HG02678 (cell line): ENCODE results near the gene CCDC3.

Experiments used
- ATAC-seq: cut with Tn5 transposase; IDR thresholded peaks from one replicate; pipeline ENCODE4 v1.9.1; 2021; ENCODE audit warnings: mild to moderate bottlenecking, moderate library complexity; ENCODE audit not compliant: unreplicated experiment

The CCDC3 gene

GRCh38 chr10:12965571-12965970 is 35.9 kb downstream of the CCDC3 start:
- no peak for ATAC-seq

- ATAC-seq, result no peak
These were observed 39.0 kb downstream of the CCDC3 start for GRCh38 chr10:12962556-12962955.

- ATAC-seq, result no peak
These were observed 39.9 kb downstream of the CCDC3 start for GRCh38 chr10:12961416-12962205.

GRCh38 chr10:12960941-12961340 is 40.6 kb downstream of the CCDC3 start:
- no peak for ATAC-seq

- no peak for ATAC-seq
These were observed 41.1 kb downstream of the CCDC3 start for GRCh38 chr10:12960334-12960898.

- ATAC-seq, result no peak
These were observed 42.9 kb downstream of the CCDC3 start for GRCh38 chr10:12958546-12959110.

- ATAC-seq, result no peak
These were observed 44.4 kb downstream of the CCDC3 start for GRCh38 chr10:12957081-12957480.

- no peak for ATAC-seq
These were observed 46.6 kb downstream of the CCDC3 start for GRCh38 chr10:12954866-12955265.

- ATAC-seq, result no peak
These were observed 50.9 kb downstream of the CCDC3 start for GRCh38 chr10:12950583-12951128.

- no peak for ATAC-seq
These were observed 52.3 kb downstream of the CCDC3 start for GRCh38 chr10:12949248-12949647.

GRCh38 chr10:12947741-12948140 is 53.8 kb downstream of the CCDC3 start:
- ATAC-seq, result no peak

- ATAC-seq, result no peak
These were observed 55.1 kb downstream of the CCDC3 start for GRCh38 chr10:12946372-12946771.

GRCh38 chr10:12945690-12946359 is 55.7 kb downstream of the CCDC3 start:
- no peak for ATAC-seq

- ATAC-seq, result no peak
These were observed 56.6 kb downstream of the CCDC3 start for GRCh38 chr10:12944931-12945330.

GRCh38 chr10:12943425-12943824 is 58.1 kb downstream of the CCDC3 start:
- no peak for ATAC-seq

- ATAC-seq, result no peak
These were observed 59.5 kb downstream of the CCDC3 start for GRCh38 chr10:12941966-12942365.

GRCh38 chr10:12940791-12941190 is 60.7 kb downstream of the CCDC3 start:
- ATAC-seq, result no peak

- ATAC-seq, result no peak
These were observed 63.2 kb downstream of the CCDC3 start for GRCh38 chr10:12938271-12938670.

GRCh38 chr10:12937527-12937926 is 64.0 kb downstream of the CCDC3 start:
- ATAC-seq, result no peak

- ATAC-seq, result no peak
These were observed 66.7 kb downstream of the CCDC3 start for GRCh38 chr10:12934777-12935176.

GRCh38 chr10:12929381-12929780 is 72.1 kb downstream of the CCDC3 start:
- no peak for ATAC-seq
